22Rv1 (cell line): ENCODE results near the gene CALM3.
A peak's percentile ranks its signal among the peaks of the same experiment; 100 is the strongest.

Source experiments
- H3K27ac ChIP-seq: fragments of 450-650 bp; 2 replicates; pipeline ENCODE4 v1.5.1; 2017
- ZFX ChIP-seq: fragments of 450-650 bp; IDR thresholded peaks from 2 replicates; pipeline ENCODE4 v1.6.1; 2017; ENCODE audit warnings: antibody characterized with exemption, borderline replicate concordance
- TF ChIP-seq, protein P1 (sequence below): fragments of 450-650 bp; IDR thresholded peaks from 2 replicates; pipeline ENCODE4 v1.5.1; 2017; ENCODE audit warnings: mild to moderate bottlenecking

CALM3 gene

DNA sequence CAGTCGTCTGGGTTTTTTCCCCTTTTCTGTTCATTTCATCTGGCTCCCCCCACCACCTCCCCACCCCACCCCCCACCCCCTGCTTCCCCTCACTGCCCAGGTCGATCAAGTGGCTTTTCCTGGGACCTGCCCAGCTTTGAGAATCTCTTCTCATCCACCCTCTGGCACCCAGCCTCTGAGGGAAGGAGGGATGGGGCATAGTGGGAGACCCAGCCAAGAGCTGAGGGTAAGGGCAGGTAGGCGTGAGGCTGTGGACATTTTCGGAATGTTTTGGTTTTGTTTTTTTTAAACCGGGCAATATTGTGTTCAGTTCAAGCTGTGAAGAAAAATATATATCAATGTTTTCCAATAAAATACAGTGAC is 9.3 kb downstream of the CALM3 start:
- no peak for TF ChIP-seq ZFX
- TF ChIP-seq, protein P1, sequence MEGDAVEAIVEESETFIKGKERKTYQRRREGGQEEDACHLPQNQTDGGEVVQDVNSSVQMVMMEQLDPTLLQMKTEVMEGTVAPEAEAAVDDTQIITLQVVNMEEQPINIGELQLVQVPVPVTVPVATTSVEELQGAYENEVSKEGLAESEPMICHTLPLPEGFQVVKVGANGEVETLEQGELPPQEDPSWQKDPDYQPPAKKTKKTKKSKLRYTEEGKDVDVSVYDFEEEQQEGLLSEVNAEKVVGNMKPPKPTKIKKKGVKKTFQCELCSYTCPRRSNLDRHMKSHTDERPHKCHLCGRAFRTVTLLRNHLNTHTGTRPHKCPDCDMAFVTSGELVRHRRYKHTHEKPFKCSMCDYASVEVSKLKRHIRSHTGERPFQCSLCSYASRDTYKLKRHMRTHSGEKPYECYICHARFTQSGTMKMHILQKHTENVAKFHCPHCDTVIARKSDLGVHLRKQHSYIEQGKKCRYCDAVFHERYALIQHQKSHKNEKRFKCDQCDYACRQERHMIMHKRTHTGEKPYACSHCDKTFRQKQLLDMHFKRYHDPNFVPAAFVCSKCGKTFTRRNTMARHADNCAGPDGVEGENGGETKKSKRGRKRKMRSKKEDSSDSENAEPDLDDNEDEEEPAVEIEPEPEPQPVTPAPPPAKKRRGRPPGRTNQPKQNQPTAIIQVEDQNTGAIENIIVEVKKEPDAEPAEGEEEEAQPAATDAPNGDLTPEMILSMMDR: no peak
- peak overlapping the region; percentile 32; the same call in 1 of the 2 replicates for H3K27ac ChIP-seq

DNA sequence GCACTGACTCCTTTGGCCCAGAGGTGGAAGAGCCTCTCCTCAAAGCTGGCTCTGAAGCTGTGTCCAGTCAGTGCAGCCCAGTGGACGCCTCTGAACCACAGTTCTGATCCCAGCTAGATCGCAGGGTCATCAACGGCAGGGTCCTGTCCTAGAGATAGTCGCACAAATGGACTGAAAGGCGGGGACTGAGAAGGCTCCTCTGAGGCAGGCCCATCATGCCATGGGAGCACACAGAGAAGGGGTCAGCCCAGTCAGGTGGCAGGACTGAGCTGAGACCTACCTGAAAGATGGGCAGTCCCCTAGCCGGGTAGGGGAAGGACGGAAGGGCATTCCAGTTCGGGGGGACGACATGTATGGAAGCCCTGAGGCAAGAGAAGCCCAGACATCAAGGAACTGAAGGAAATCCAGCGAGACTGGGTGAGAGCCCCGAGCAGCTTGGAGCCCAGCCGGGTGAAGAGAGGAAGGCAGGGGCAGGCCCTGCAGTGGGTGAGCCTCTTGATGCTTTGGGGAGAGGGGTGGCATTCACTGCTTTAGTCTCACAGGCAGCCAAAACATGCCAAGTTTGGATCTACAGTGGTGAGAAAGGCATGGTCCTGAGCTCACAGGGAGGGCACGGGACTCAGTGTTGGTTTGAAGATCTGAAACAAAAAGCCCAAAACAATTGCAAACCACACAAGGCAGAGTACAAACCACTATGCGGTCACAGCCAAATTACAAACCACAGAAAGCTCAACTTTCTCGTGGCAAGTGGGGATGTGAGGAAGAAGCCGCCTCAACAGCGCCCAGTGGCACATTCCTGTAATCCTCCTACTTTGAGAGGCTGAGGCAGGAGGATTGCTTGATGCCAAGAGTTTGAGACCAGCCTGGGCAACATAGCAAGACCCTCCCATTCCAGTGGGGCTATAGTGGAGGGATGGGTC is 10.0 kb downstream of the CALM3 start:
- TF ChIP-seq, protein P1: no peak
- TF ChIP-seq ZFX: no peak

DNA sequence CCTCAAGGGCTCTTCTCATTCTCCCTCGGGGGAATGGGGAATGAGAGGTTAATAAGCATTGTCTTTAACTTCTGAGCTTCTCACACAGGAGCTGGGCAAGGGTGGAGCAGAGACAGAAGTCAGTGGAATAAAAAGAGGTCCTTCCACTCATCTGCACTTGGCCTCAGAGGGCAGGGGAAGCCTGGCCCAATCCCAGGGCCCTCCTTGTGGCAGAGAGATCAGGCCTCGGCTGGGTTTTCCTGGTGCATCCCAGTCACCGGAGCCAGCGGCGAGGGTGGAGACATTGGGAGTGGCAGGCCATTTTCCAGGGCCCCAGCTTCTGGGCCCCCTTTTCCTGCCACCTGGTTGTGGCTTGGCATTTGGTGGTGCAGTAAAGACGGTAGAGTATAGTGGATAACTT is 10.6 kb downstream of the CALM3 start:
- peak overlapping the region; percentile 32; the same call in 1 of the 2 replicates for H3K27ac ChIP-seq
- no peak for TF ChIP-seq ZFX
- TF ChIP-seq, protein P1: no peak

More for the DNA sequence above, 10.0 kb downstream of the CALM3 start:
- peak overlapping the region; percentile 32 for H3K27ac ChIP-seq

DNA sequence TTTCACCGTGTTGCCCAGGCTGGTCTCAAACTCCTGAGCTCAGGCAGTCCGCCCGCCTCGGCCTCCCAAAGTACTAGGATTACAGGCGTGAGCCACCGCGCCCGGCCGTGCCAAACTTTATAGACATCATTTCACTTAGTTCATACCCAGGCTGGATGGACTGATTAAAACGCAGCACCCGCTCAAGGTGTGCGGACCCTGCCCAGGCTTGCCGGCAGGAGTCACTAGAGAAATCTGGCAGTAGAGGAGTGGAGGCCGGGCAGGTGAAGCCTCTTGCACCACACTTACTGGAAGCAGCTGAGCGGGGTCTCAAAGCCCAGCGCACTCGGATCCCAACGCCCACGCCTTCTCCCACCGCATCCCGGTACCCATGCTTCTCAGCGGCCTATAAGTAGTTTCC is 12.4 kb downstream of the CALM3 start:
- H3K27ac ChIP-seq: no peak overlapping the region
- TF ChIP-seq, protein P1: no peak
- TF ChIP-seq ZFX: no peak

DNA sequence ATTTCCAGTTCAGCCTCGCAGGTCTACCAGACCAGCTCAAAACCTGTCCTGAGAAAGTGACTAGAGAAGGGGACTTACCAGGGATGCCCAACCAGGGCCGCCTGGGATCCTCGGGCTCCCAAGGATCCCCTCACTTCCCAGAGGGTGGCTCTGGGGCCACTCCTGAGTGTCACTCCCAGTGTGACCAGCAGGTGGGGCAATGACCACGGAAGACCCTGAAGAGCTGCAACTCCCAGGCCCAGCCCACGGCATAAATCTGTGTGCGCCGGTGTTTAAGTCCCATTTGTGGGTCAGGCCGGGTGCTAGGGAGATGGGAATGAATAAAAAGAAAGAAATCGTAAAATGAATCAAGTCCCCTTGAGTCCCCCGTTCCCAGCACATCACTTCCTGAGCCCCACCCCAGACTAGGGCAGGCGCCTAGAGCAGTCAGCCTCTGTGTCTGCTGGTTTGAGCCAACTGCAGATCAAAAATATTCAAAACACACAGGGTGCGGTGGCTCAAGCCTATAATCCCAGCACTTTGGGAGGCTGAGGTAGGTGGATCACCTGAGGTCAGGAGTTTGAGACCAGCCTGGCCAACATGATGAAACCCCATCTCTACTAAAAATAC is 13.1 kb downstream of the CALM3 start:
- TF ChIP-seq, protein P1: peak; percentile 92
- no peak for TF ChIP-seq ZFX
- H3K27ac ChIP-seq: no peak overlapping the region

DNA sequence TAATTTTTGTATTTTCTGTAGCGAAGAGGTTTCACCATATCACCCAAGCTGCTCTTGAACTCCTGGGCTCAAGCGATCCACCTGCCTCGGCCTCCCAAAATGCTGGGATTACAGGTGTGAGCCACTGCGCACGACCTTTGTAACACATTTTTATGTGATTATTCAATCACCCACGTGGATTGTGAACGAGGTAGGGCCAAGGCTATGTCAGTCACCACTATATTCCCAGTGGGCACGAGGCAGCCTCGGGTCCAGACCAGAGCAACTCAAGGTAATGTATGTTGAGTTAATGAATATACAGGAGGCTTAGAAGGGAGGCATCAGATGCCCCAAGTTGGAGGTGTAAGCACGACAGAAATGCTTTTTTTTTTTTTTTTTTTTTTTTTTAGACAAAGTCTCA is 14.8 kb downstream of the CALM3 start:
- no peak for TF ChIP-seq ZFX
- TF ChIP-seq, protein P1: no peak
- no peak overlapping the region for H3K27ac ChIP-seq

DNA sequence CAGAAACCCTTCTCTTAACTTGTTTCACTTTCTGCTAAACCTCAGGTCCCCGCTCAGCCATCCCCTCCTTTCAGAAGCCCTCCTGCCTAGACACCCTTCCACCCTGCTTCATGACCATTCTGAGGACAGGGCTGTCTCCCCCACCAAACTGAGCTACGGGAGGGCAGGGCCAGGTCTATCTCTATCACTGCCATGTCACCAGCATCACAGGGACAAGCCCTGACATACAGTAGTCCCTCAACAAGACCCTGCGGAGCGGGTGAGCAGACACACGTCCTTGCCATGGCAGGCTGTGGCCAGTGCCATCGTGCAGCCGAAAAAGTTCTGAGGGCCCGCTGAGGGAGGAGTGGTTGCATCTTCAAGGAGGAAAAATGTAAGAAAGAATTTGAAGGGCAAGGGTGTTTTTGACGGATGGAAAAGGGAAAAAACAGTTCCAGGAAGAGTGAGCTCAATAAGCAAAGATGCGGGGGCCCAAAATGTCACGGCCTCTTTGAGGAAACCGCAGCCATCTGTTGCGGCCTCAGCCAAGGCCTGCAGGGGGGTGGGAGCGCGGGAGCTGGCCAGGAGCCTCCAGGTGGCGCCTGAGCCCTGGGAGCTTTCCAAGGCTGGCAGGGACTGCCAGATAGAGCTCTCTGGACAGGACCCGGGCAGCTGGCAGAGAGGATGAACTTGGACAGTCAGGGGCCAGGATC is 15.6 kb downstream of the CALM3 start:
- no peak overlapping the region for H3K27ac ChIP-seq
- TF ChIP-seq, protein P1: peak; percentile 81
- no peak for TF ChIP-seq ZFX
